ENCODE measurements around the gene INSM1. TPM values are rescaled to one million over a fixed set of nuclear protein-coding genes. Genes with fewer than 3 reads are reported as not detected.

Gene INSM1
- total RNA-seq, 2 donors from 2014 or later = 0.35 to 0.73 TPM

- 77 to 92% methylated on average over 3 to 5 of the region's 5 CpGs for WGBS, 2 experiments (ENCODE audit: insufficient coverage in 1 of 2, insufficient read length in 1 of 2)
- Histone ChIP-seq H3K27ac (ENCODE audit: low read depth, low read length) (peak overlapping the region; percentile 67), H3K9me3 (ENCODE audit: control insufficient read depth, low read length) (no peaks in the 10 kb centered on the region), H3K27me3 (ENCODE audit: control insufficient read depth, insufficient read depth, low read length, poor library complexity, severe bottlenecking) (peaks cover 23% of the 10 kb centered on the region), H3K36me3 (ENCODE audit: control insufficient read depth, insufficient read depth, low read length) (no peaks in the 10 kb centered on the region), H3K9ac (ENCODE audit: extremely low read depth, low read length, poor library complexity, severe bottlenecking) (no peak overlapping the region), H3K4me3 (ENCODE audit: low read length) (no peak overlapping the region), H3K4me1 (ENCODE audit: control insufficient read depth, insufficient read depth, low read length) (no peaks in the 10 kb centered on the region)
- TF ChIP-seq, protein P1, sequence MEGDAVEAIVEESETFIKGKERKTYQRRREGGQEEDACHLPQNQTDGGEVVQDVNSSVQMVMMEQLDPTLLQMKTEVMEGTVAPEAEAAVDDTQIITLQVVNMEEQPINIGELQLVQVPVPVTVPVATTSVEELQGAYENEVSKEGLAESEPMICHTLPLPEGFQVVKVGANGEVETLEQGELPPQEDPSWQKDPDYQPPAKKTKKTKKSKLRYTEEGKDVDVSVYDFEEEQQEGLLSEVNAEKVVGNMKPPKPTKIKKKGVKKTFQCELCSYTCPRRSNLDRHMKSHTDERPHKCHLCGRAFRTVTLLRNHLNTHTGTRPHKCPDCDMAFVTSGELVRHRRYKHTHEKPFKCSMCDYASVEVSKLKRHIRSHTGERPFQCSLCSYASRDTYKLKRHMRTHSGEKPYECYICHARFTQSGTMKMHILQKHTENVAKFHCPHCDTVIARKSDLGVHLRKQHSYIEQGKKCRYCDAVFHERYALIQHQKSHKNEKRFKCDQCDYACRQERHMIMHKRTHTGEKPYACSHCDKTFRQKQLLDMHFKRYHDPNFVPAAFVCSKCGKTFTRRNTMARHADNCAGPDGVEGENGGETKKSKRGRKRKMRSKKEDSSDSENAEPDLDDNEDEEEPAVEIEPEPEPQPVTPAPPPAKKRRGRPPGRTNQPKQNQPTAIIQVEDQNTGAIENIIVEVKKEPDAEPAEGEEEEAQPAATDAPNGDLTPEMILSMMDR (conservative IDR thresholded peaks at IDR 0.05) = no peak
- Mint-ChIP-seq H3K36me3 (ENCODE audit: low read depth) (no peaks in the 10 kb centered on the region), H3K9me3 (no peaks in the 10 kb centered on the region), H3K4me3 (no peak overlapping the region), H3K27me3 (ENCODE audit: insufficient read depth) (peaks cover 56% of the 10 kb centered on the region), H3K27ac (no peak overlapping the region), H3K4me1 (peaks cover 26% of the 10 kb centered on the region)
- DNase-seq = no peak
Measured at GRCh38 chr20:20414640-20415220, 46.8 kb downstream of the INSM1 start.

- no peak overlapping the region for H3K27ac ChIP-seq (ENCODE audit: low read depth, low read length)
- Mint-ChIP-seq H3K36me3 (ENCODE audit: low read depth) (no peaks in the 10 kb centered on the region), H3K27ac (no peak overlapping the region), H3K9me3 (no peaks in the 10 kb centered on the region), H3K27me3 (ENCODE audit: insufficient read depth) (peaks cover 52% of the 10 kb centered on the region), H3K4me3 (no peak overlapping the region), H3K4me1 (peaks cover 25% of the 10 kb centered on the region)
- H3K9me3 ChIP-seq (ENCODE audit: control insufficient read depth, low read length) = no peaks in the 10 kb centered on the region
- no peak overlapping the region for H3K9ac ChIP-seq (ENCODE audit: extremely low read depth, low read length, poor library complexity, severe bottlenecking)
- H3K36me3 ChIP-seq (ENCODE audit: control insufficient read depth, insufficient read depth, low read length) = no peaks in the 10 kb centered on the region
- TF ChIP-seq, protein P1 (conservative IDR thresholded peaks at IDR 0.05) = no peak
- H3K4me3 ChIP-seq (ENCODE audit: low read length) = no peak overlapping the region
- H3K27me3 ChIP-seq (ENCODE audit: control insufficient read depth, insufficient read depth, low read length, poor library complexity, severe bottlenecking) = peaks cover 19% of the 10 kb centered on the region
- no peaks in the 10 kb centered on the region for H3K4me1 ChIP-seq (ENCODE audit: control insufficient read depth, insufficient read depth, low read length)
- 91% methylated on average over 1 of the region's 1 CpG; no CpG with 5 or more reads in 1 of the 2 experiments for WGBS, 2 experiments (ENCODE audit: insufficient coverage in 1 of 2, insufficient read length in 1 of 2)
- DNase-seq = no peak
Measured at GRCh38 chr20:20415321-20415720, 47.4 kb downstream of the INSM1 start.

DNA sequence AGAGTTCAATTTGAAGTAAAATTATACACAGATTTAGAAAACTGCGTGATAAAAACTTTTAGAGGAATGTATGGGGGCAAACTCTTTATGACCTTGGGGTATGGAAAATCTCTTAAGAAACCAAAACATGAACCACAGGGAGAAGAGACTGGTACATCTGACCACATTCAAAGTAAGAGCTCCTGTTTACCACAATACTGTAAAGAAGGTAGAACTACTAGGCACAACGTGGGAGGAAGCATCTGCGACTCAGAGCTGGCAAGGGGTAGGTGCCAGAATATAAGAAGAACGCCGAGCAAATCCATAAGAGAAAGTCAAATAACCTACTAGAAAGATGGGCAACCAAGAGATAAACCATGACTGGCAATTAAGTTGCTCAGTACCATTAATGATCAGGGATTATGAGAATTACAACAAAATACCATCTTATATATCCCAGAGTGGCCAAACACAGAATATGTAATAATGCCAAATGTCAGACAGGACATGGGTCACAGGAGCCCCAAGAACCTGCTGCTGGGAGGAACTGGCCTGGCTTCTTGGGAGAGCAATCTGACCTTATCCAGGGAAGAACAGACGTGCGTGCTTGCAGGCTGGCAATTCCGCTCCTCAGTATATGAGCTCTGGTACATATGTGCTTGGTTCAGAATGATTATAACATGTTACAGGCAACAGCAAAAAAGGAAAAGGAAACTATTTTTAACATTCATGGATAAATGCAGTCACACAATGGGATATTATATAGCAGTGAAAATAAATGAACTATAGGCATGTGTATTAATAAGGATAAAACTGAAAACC lies 50.2 kb downstream of the INSM1 start:
- Mint-ChIP-seq H3K4me3 (no peak overlapping the region), H3K9me3 (no peaks in the 10 kb centered on the region), H3K4me1 (peaks cover 5% of the 10 kb centered on the region), H3K27me3 (ENCODE audit: insufficient read depth) (peaks cover 37% of the 10 kb centered on the region), H3K36me3 (ENCODE audit: low read depth) (no peaks in the 10 kb centered on the region), H3K27ac (no peak overlapping the region)
- H3K4me3 ChIP-seq (ENCODE audit: low read length) = no peak overlapping the region
- no peaks in the 10 kb centered on the region for H3K9me3 ChIP-seq (ENCODE audit: control insufficient read depth, low read length)
- DNase-seq = no peak
- TF ChIP-seq, protein P1 (conservative IDR thresholded peaks at IDR 0.05) = no peak
- no peak overlapping the region for H3K9ac ChIP-seq (ENCODE audit: extremely low read depth, low read length, poor library complexity, severe bottlenecking)
- H3K27me3 ChIP-seq (ENCODE audit: control insufficient read depth, insufficient read depth, low read length, poor library complexity, severe bottlenecking) = peaks cover 8% of the 10 kb centered on the region
- no peaks in the 10 kb centered on the region for H3K4me1 ChIP-seq (ENCODE audit: control insufficient read depth, insufficient read depth, low read length)
- H3K27ac ChIP-seq (ENCODE audit: low read depth, low read length) = no peak overlapping the region
- H3K36me3 ChIP-seq (ENCODE audit: control insufficient read depth, insufficient read depth, low read length) = no peaks in the 10 kb centered on the region
- 91 to 98% methylated on average over 5 to 8 of the region's 8 CpGs for WGBS, 2 experiments (ENCODE audit: insufficient coverage in 1 of 2, insufficient read length in 1 of 2)
